Measurements from ENCODE around the gene SPTB. TPM values are rescaled to one million over a fixed set of nuclear protein-coding genes. Genes with fewer than 3 reads are reported as not detected.

SPTB gene
- total RNA-seq, 1 experiment from 2014 or later: 0.43 TPM

DNA sequence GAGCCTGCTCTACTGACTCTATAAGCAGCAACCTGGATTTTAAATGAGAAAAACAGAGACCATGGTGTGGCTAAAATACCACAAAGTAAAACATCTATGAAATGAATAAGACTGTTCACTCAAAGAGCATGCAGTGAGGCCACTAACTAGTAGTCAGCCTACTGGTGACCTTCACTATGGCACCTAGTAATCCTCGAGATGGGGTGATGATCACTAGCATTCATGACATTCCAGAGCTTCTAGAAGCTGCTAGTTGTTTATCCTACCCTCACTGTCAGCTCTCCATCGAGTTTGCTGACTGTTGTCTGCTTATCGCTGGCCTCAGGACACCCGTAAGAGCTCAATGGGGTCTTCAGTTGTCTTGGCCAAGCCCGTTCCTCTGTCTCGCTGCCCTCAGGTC is 13.7 kb downstream of the SPTB start:
- POLR2A ChIA-PET (ENCODE audit: low non-redundant PET): interaction anchor here (0.6 kb wide), 1 partner anchor 1939 kb away, joined by 3 read pairs; no protein-coding TSS in a partner anchor
- Histone ChIP-seq H3K9me3 (ENCODE audit: low read depth, low read length, poor library complexity, severe bottlenecking) (no peaks in the 10 kb centered on the region), H3K4me1 (ENCODE audit: insufficient read depth, low read length, poor library complexity, severe bottlenecking) (no peaks in the 10 kb centered on the region), H3K36me3 (ENCODE audit: insufficient read depth, low read length, poor library complexity, severe bottlenecking) (no peaks in the 10 kb centered on the region), H3K4me3 (ENCODE audit: low read depth, low read length, poor library complexity, severe bottlenecking) (no peak overlapping the region), H3K27me3 (replicated peaks; ENCODE audit: insufficient read depth, low read depth, low read length, poor library complexity) (peaks cover 13% of the 10 kb centered on the region), H3K27ac (ENCODE audit: low read depth, low read length, poor library complexity, severe bottlenecking) (no peak overlapping the region)
- intact Hi-C loops (cut with micrococcal nuclease; ENCODE audit: unreplicated experiment): no loop called here
- no peak for TF ChIP-seq CTCF (conservative IDR thresholded peaks at IDR 0.05; ENCODE audit: low read depth, low read length)
- no peak for TF ChIP-seq EZH2 (IDR thresholded peaks at IDR 0.05; ENCODE audit: borderline replicate concordance, low read depth, low read length, poor library complexity, severe bottlenecking)
- no peak for DNase-seq (ENCODE audit: low spot score)
- CTCF ChIA-PET: interaction anchor here (0.6 kb wide), 1 partner anchor 522 kb away, joined by 3 read pairs; no protein-coding TSS in a partner anchor
- BruUV-seq (replicated peaks): no TSS peak

- no peak overlapping the region for H3K4me3 ChIP-seq (ENCODE audit: low read depth, low read length, poor library complexity, severe bottlenecking)
- H3K4me1 ChIP-seq (ENCODE audit: insufficient read depth, low read length, poor library complexity, severe bottlenecking): no peaks in the 10 kb centered on the region
- CTCF ChIA-PET: no interaction called here
- BruUV-seq (replicated peaks): no TSS peak
- H3K9me3 ChIP-seq (ENCODE audit: low read depth, low read length, poor library complexity, severe bottlenecking): no peaks in the 10 kb centered on the region
- no peak for DNase-seq (ENCODE audit: low spot score)
- peaks cover 7% of the 10 kb centered on the region for H3K27me3 ChIP-seq (replicated peaks; ENCODE audit: insufficient read depth, low read depth, low read length, poor library complexity)
- TF ChIP-seq EZH2 (IDR thresholded peaks at IDR 0.05; ENCODE audit: borderline replicate concordance, low read depth, low read length, poor library complexity, severe bottlenecking) (no peak), CTCF (conservative IDR thresholded peaks at IDR 0.05; ENCODE audit: low read depth, low read length) (no peak)
- POLR2A ChIA-PET (ENCODE audit: low non-redundant PET): interaction anchor here (0.6 kb wide), 1 partner anchor 1939 kb away, joined by 3 read pairs; no protein-coding TSS in a partner anchor
- H3K36me3 ChIP-seq (ENCODE audit: insufficient read depth, low read length, poor library complexity, severe bottlenecking): no peaks in the 10 kb centered on the region
- intact Hi-C loops (cut with micrococcal nuclease; ENCODE audit: unreplicated experiment): no loop called here
- no peak overlapping the region for H3K27ac ChIP-seq (ENCODE audit: low read depth, low read length, poor library complexity, severe bottlenecking)
These were observed 14.6 kb downstream of the SPTB start for GRCh38 chr14:64865109-64865508.

DNA sequence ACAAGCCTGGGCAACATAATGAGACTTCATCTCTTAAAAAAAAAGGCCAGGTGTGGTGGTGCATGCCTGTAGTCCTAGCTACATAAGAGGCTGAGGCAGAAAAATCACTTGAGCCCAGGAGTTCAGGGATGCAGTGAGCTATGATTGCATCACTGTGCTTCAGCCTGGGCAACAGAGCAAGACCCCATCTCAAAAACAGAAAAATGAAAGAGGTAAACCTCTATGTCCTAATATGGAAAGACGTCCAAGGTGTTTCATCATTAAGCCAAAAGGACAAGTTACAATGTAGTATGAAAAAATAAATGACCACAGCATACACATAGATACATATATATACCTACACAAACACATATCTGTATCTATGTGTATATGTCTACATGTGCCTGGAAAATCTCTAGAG is 15.4 kb downstream of the SPTB start:
- ChIA-PET CTCF (no interaction called here), POLR2A (ENCODE audit: low non-redundant PET) (no interaction called here)
- intact Hi-C loops (cut with micrococcal nuclease; ENCODE audit: unreplicated experiment): no loop called here
- Histone ChIP-seq H3K36me3 (ENCODE audit: insufficient read depth, low read length, poor library complexity, severe bottlenecking) (no peaks in the 10 kb centered on the region), H3K4me3 (ENCODE audit: low read depth, low read length, poor library complexity, severe bottlenecking) (no peak overlapping the region), H3K27me3 (replicated peaks; ENCODE audit: insufficient read depth, low read depth, low read length, poor library complexity) (peaks cover 7% of the 10 kb centered on the region), H3K9me3 (ENCODE audit: low read depth, low read length, poor library complexity, severe bottlenecking) (no peaks in the 10 kb centered on the region), H3K4me1 (ENCODE audit: insufficient read depth, low read length, poor library complexity, severe bottlenecking) (no peaks in the 10 kb centered on the region), H3K27ac (ENCODE audit: low read depth, low read length, poor library complexity, severe bottlenecking) (no peak overlapping the region)
- BruUV-seq (replicated peaks): no TSS peak
- no peak for DNase-seq (ENCODE audit: low spot score)
- TF ChIP-seq EZH2 (IDR thresholded peaks at IDR 0.05; ENCODE audit: borderline replicate concordance, low read depth, low read length, poor library complexity, severe bottlenecking) (no peak), CTCF (conservative IDR thresholded peaks at IDR 0.05; ENCODE audit: low read depth, low read length) (no peak)
